Mucosa of descending colon (tissue), 3 donors: ENCODE data around the gene KATNA1. TPM values are rescaled to one million over a fixed set of nuclear protein-coding genes. Genes with fewer than 3 reads are reported as not detected.
"Not testable (repeated sequence)": the region's sequence is repeated elsewhere in the genome, so short reads cannot be mapped to it uniquely, and the experiment has no call there.

ENCODE experiments used
- ATAC-seq: fragments of 200-7000 bp; cut with Tn5 transposase; one replicate; pipeline ENCODE4 v1.9.1; 2020; ENCODE audit warnings: mild to moderate bottlenecking, moderate library complexity
- DNase-seq, 3 donors: peaks; one replicate each; pipeline ENCODE4 v3.0.0-alpha.2; 2020
- H3K36me3 ChIP-seq: fragments of 200-600 bp; one replicate; pipeline ENCODE4 v1.8.0; 2021; ENCODE audit warnings: low read depth, mild to moderate bottlenecking
- H3K4me1 ChIP-seq: fragments of 200-600 bp; one replicate; pipeline ENCODE4 v1.8.0; 2021; ENCODE audit warnings: low read depth, mild to moderate bottlenecking
- H3K4me3 ChIP-seq: fragments of 200-600 bp; one replicate; pipeline ENCODE4 v1.8.0; 2021; ENCODE audit warnings: mild to moderate bottlenecking
- H3K9me3 ChIP-seq: fragments of 200-600 bp; one replicate; pipeline ENCODE4 v1.8.0; 2021; ENCODE audit warnings: mild to moderate bottlenecking
- intact Hi-C, 2 donors: fragments of 100-400 bp; cut with DNase I in 1 of 2; cut with micrococcal nuclease in 1 of 2; formaldehyde crosslinking; loops; one replicate each; pipeline versions ENCODE4 v1.11.0 to v1.11.1; 2022; cut with DNase I, micrococcal nuclease
- total RNA-seq, 3 donors: library from RNA; stranded (reverse); fragmentation: NEBNext Ultra II Directional in 2 of 3; extraction: Animal tissue kit (Norgen Biotek cat#: 25700) in 2 of 3; gene quantifications; one replicate each; pipeline versions ENCODE4 v1.2.1 to v1.2.4, GENCODE V29; 2021 to 2023
- TF ChIP-seq, protein P1 (sequence below): fragments of 200-600 bp; IDR thresholded peaks from one replicate; pipeline ENCODE4 v1.8.0; 2022; ENCODE audit warnings: antibody characterized with exemption, mild to moderate bottlenecking
- donor health status: DM: no; HTN: no; CAD: no; lungs with moderate emphysema.
- donor health status: DM: no; HTN: no; CAD: no.
- donor health status: DM: no; HTN: yes; CAD: no.

The KATNA1 gene
- total RNA-seq, 3 donors from 2014 or later, result 9.2 to 16.8 (median 13.2) TPM

DNA sequence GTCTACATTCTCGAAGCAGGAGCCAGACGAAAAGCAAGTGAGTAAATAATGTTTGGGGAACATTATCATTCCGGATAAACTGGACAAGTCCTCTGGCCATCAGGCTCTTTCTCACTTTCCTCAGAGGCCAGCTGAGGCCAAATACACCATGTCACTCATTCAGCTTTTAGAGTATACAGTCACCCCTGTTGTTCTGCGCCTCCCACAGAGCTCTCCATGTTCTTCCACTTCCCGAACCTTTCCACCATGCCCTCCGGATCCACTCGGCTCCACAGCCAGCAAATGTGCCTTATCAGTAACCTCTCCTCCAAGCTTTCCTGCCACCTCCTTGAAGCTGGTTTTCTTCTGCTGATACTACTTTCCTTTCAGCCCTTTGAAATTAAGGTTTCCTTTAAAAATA is 37.7 kb upstream of the KATNA1 start:
- Histone ChIP-seq H3K36me3 (no peaks in the 10 kb centered on the region), H3K4me3 (no peak overlapping the region), H3K9me3 (no peaks in the 10 kb centered on the region), H3K4me1 (no peaks in the 10 kb centered on the region)
- no peak for ATAC-seq
- intact Hi-C loops, result no loop called here
- DNase-seq, result no peak
- TF ChIP-seq, protein P1, sequence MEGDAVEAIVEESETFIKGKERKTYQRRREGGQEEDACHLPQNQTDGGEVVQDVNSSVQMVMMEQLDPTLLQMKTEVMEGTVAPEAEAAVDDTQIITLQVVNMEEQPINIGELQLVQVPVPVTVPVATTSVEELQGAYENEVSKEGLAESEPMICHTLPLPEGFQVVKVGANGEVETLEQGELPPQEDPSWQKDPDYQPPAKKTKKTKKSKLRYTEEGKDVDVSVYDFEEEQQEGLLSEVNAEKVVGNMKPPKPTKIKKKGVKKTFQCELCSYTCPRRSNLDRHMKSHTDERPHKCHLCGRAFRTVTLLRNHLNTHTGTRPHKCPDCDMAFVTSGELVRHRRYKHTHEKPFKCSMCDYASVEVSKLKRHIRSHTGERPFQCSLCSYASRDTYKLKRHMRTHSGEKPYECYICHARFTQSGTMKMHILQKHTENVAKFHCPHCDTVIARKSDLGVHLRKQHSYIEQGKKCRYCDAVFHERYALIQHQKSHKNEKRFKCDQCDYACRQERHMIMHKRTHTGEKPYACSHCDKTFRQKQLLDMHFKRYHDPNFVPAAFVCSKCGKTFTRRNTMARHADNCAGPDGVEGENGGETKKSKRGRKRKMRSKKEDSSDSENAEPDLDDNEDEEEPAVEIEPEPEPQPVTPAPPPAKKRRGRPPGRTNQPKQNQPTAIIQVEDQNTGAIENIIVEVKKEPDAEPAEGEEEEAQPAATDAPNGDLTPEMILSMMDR, result no peak

DNA sequence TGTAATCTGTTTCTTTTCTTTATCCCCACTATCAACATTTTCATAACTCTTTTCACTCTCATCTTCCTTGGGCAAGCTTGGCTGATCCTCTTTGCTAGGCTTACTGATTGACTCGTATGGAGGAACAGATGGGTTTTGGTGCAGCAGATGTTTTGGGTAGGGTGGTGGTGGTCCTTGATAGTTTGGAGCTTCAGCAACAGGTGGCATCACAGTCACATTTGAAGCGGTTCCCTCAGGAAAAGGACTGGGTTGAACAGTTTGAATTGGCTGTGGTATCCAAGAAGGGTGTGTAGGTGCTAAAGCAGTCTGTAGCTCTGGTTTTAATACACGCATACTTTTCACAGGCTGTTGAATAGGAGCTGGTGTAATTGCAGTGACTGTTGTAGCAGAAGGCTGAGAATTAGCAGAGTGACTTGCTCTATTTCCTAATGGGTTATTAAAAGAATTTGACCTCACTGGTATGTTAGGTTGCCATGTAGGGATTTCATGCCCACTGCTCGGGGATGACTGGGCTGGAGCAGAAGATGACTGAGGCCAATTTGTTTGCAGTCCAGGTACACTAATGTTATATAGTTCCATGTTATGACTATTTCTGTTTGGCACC is 34.8 kb upstream of the KATNA1 start:
- intact Hi-C loops, result no loop called here
- TF ChIP-seq, protein P1, result no peak
- Histone ChIP-seq H3K4me1 (no peaks in the 10 kb centered on the region), H3K9me3 (no peaks in the 10 kb centered on the region), H3K4me3 (no peak overlapping the region), H3K36me3 (no peaks in the 10 kb centered on the region)
- DNase-seq, result no peak
- no peak for ATAC-seq

DNA sequence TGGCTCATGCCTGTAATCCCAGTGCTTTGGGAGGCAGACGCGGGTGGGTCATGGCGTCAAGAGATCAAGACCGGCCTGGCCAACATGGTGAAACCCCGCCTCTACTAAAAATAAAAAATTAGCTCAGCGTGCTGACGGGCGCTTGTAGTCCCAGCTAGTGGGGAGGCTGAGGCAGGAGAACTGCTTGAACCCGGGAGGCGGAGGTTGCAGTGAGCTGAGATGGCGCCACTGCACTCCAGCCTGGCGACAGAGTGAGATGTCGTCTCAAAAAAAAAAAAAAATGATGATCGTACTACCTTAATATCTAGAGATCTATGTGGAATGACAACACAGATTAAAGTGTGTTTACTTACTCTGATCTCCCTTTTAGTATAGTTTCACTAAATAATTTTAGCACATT is 33.3 kb upstream of the KATNA1 start:
- H3K4me1 ChIP-seq, H3K4me3 ChIP-seq, H3K9me3 ChIP-seq, intact Hi-C loops, ATAC-seq, DNase-seq, H3K36me3 ChIP-seq: not testable (repeated sequence)

DNA sequence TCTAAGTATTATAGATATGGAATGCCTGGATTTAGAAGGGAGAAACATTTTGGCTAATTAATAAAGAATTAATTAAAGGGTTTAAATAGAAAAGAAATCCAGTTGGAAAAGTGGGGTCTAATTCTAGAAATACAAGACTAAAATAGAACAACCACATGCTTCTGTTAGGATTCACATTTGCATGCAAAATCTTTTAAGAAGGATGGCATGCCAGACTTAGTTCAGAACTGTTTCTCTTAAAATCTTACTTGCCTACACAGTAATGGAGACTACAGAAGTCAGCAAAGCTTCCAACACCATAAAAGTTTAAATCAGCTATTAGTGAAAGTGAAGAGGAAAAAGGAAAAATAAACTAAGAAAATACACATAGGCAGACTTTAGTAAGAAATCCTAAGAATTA is 32.7 kb upstream of the KATNA1 start:
- TF ChIP-seq, protein P1, result no peak
- Histone ChIP-seq H3K4me3 (no peak overlapping the region), H3K36me3 (no peaks in the 10 kb centered on the region), H3K4me1 (no peaks in the 10 kb centered on the region), H3K9me3 (no peaks in the 10 kb centered on the region)
- intact Hi-C loops, result no loop called here
- DNase-seq (no peak), ATAC-seq (no peak)

DNA sequence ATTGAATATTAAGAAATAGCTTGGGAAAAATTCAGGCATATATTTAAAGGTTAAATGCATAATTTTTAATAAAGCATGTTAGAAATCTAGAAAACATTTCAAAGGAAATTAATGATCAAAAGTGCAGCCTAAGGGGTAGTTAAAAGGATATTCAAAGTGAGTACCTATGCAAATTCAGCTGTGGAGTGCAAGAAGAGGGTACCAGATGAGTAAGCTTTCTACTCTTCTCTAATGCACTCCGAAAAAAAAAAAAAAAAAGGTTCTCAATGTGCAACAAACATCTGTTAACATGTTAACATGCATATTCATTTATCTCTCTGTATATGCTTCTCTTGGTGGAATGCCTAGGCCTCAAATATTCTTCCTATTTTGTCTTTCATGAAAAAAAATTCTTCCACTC is 32.0 kb upstream of the KATNA1 start:
- Histone ChIP-seq H3K36me3 (peaks cover under 1% of the 10 kb centered on the region), H3K4me3 (no peak overlapping the region), H3K9me3 (no peaks in the 10 kb centered on the region), H3K4me1 (no peaks in the 10 kb centered on the region)
- intact Hi-C loops, result no loop called here
- no peak for ATAC-seq
- DNase-seq, result no peak
- TF ChIP-seq, protein P1, result no peak

DNA sequence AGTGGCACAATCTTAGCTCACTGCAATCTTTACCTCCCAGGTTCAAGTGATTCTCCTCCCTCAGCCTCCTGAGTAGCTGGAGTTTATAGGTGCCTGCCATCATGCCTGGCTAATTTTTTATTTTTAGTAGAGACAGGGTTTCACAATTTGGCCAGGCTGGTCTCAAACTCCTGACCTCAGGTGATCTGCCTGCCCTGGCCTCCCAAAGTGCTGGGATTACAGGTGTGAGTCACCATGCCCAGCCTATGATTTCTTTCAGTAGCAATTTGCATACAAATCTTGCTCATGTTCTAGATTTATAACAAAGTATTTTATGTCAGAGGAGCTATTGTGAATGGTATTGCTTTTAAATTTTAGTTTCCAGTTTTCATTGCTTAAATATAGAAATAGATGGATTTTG is 23.8 kb upstream of the KATNA1 start:
- DNase-seq, ATAC-seq, H3K9me3 ChIP-seq, H3K36me3 ChIP-seq, H3K4me3 ChIP-seq, H3K4me1 ChIP-seq, intact Hi-C loops: not testable (repeated sequence)

DNA sequence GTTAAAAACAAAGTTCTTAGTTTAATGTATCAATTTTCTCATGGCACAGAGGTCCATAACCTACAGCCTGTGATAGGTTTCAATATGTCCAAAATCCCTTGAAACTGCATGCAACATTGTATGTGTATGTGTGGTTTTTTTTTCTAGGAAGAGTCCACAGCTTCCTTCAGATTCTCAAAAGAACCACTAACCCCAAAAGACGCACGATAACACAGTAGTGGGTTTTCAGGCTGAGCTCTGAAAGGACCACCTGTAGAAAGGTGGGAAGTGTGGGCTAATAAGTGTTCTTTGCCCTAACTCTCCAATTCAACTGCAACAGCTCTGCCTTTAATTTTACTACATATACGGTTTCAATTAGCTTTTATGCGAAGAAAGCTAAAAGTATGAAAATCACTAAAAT is 11.5 kb upstream of the KATNA1 start:
- TF ChIP-seq, protein P1, result no peak
- intact Hi-C loops, result no loop called here
- Histone ChIP-seq H3K9me3 (no peaks in the 10 kb centered on the region), H3K4me3 (no peak overlapping the region), H3K4me1 (no peaks in the 10 kb centered on the region), H3K36me3 (no peaks in the 10 kb centered on the region)
- no peak for ATAC-seq
- no peak for DNase-seq
